Measurements from ENCODE around the gene ZFYVE9.

GRCh38 chr1:52359676-52360594 lies 218.0 kb downstream of the ZFYVE9 start:
- no peak for TF ChIP-seq CTCF (IDR thresholded peaks at IDR 0.05; ENCODE audit: poor library complexity, severe bottlenecking)
- no peak for TF ChIP-seq EZH2 (IDR thresholded peaks at IDR 0.05; ENCODE audit: borderline replicate concordance, insufficient read depth, low read length, poor library complexity, severe bottlenecking)
- TF ChIP-seq POLR2AphosphoS5 (IDR thresholded peaks at IDR 0.05), result no peak
- TF ChIP-seq RAD21 (conservative IDR thresholded peaks at IDR 0.05), result no peak
